Cardiac muscle cell (in vitro differentiated cells and primary cell): ENCODE measurements around the gene GSTM3. TPM values are rescaled to one million over a fixed set of nuclear protein-coding genes. Genes with fewer than 3 reads are reported as not detected.

ENCODE experiments used
- DNase-seq, 2 donors: peaks; one replicate each; pipeline versions ENCODE4 v3.0.0 to v3.0.0-alpha.2; 2010 to 2017; ENCODE audit warnings: low read depth in 1 of 2, low spot score in 1 of 2
- H3K27ac ChIP-seq: fragments of 200-600 bp; sonication (generic); 2 replicates; pipeline ENCODE4 v1.5.1; 2016
- H3K27me3 ChIP-seq: fragments of 200-600 bp; sonication (generic); 2 replicates; pipeline ENCODE4 v1.6.0; 2016; ENCODE audit warnings: control low read depth
- H3K36me3 ChIP-seq: fragments of 200-600 bp; sonication (generic); 2 replicates; pipeline ENCODE4 v1.5.1; 2016; ENCODE audit warnings: control low read depth
- H3K4me1 ChIP-seq: fragments of 200-600 bp; sonication (generic); 2 replicates; pipeline ENCODE4 v1.8.1; 2017; ENCODE audit warnings: low read depth, mild to moderate bottlenecking, mixed run types
- H3K4me3 ChIP-seq: fragments of 200-600 bp; sonication (generic); 2 replicates; pipeline ENCODE4 v1.5.1; 2016; ENCODE audit warnings: mild to moderate bottlenecking
- H3K9me3 ChIP-seq: fragments of 200-600 bp; sonication (generic); 2 replicates; pipeline ENCODE4 v1.5.1; 2017; ENCODE audit warnings: low read depth, mild to moderate bottlenecking, control low read depth
- polyA plus RNA-seq: library from polyadenylated mRNA; unstranded; fragments of >200 nt; fragmentation: Nextera tagmentation; extraction: Ambion mirVana; gene quantifications from 2 replicates; pipeline ENCODE4 v1.2.1, GENCODE V29; 2016
- total RNA-seq: library from RNA; depleted of rRNA; stranded (reverse); fragments of >200 nt; gene quantifications from 2 replicates; pipeline ENCODE4 v1.2.3, GENCODE V29; 2016
- TF ChIP-seq, protein P1 (sequence below): IDR thresholded peaks from 2 replicates; pipeline ENCODE4 v1.5.1; 2012; ENCODE audit warnings: low read depth, mild to moderate bottlenecking, low read length

The GSTM3 gene
- total and polyA plus RNA-seq, 2 experiments from 2014 or later: 65.8 to 139 TPM

DNA sequence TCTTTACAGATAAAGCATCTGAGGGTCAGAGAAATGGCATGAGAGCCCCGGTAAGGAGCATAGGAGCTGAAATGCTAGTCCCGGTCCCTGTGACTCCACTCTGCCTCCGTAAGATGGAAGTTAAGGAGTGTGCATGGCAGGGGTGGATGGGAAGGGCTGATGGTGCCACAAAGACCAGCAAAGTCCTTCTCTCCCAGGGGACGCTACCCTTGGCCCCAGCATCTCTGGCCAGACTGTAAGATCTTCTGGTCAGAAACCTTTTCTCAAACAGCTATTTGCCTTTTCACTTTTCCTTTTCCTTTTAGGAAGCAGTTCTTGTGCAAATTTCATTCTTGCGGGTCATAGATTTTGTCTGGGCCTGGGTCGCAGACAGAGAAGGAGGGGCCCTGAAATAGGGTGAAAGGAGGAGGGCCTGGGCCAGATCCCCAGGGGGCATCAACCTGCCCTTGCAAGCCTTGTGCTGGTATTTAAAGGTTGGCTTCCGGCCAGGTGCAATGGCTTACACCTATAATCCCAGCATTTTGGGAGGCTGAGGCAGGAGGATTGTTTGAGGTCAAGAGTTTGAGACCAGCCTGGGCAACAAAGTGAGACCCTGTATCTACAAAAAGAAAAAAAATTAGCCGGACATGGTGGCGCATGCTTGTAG, 37.3 kb upstream of the GSTM3 start:
- no peaks in the 10 kb centered on the region for H3K9me3 ChIP-seq
- TF ChIP-seq, protein P1, sequence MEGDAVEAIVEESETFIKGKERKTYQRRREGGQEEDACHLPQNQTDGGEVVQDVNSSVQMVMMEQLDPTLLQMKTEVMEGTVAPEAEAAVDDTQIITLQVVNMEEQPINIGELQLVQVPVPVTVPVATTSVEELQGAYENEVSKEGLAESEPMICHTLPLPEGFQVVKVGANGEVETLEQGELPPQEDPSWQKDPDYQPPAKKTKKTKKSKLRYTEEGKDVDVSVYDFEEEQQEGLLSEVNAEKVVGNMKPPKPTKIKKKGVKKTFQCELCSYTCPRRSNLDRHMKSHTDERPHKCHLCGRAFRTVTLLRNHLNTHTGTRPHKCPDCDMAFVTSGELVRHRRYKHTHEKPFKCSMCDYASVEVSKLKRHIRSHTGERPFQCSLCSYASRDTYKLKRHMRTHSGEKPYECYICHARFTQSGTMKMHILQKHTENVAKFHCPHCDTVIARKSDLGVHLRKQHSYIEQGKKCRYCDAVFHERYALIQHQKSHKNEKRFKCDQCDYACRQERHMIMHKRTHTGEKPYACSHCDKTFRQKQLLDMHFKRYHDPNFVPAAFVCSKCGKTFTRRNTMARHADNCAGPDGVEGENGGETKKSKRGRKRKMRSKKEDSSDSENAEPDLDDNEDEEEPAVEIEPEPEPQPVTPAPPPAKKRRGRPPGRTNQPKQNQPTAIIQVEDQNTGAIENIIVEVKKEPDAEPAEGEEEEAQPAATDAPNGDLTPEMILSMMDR: no peak
- DNase-seq: no peak
- H3K36me3 ChIP-seq: no peaks in the 10 kb centered on the region
- H3K4me3 ChIP-seq: no peak overlapping the region
- no peak overlapping the region for H3K27ac ChIP-seq
- H3K27me3 ChIP-seq: no peaks in the 10 kb centered on the region
- H3K4me1 ChIP-seq: peaks cover 13% of the 10 kb centered on the region

DNA sequence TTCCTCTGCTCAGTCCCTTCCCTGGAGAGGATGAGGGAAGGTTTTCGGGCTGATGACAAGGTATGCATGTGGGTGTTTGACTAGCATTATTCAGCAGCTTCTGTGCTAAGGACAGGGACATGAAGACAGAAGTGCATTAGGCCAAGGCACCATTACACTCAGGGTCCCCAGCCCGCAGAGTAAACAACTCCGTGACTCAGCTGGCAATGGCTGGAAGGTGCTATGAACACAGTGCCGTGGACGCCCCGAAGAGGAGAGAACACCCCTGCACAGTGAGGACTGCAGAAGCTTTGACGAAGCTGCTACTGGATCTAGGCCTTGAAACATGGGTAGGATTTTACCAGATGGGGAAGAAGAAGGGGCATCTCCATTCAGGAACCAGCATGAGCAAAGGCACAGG, 36.6 kb upstream of the GSTM3 start:
- Histone ChIP-seq H3K36me3 (no peaks in the 10 kb centered on the region), H3K27ac (no peak overlapping the region), H3K4me3 (no peak overlapping the region), H3K27me3 (no peaks in the 10 kb centered on the region), H3K9me3 (no peaks in the 10 kb centered on the region), H3K4me1 (peaks cover 6% of the 10 kb centered on the region)
- no peak for DNase-seq
- TF ChIP-seq, protein P1: no peak

DNA sequence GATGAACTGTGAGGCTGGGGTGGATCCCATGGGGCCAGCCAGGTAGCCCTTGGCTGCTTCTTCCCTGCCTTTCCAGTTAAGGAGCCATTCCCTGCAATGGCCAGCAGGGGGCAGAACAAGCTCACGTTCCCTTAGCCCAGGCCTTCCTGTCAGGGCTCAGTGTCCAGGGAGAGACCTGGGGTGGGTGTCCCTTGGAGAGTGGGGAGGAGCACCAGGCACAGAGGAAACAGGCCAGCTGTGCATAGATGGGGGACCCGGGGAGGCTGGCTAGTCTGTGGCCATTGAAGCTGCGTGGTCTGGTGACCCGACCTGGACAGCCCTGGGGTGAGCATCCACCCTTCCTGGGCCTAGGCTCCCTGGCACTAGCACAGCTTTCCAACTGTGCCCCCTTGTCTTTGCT, 36.1 kb upstream of the GSTM3 start:
- DNase-seq: peak; percentile 88 to 89
- TF ChIP-seq, protein P1: peak; percentile 93
- H3K4me3 ChIP-seq: no peak overlapping the region
- H3K27ac ChIP-seq: no peak overlapping the region
- no peaks in the 10 kb centered on the region for H3K36me3 ChIP-seq
- H3K4me1 ChIP-seq: peaks cover 3% of the 10 kb centered on the region
- H3K9me3 ChIP-seq: no peaks in the 10 kb centered on the region
- no peaks in the 10 kb centered on the region for H3K27me3 ChIP-seq

DNA sequence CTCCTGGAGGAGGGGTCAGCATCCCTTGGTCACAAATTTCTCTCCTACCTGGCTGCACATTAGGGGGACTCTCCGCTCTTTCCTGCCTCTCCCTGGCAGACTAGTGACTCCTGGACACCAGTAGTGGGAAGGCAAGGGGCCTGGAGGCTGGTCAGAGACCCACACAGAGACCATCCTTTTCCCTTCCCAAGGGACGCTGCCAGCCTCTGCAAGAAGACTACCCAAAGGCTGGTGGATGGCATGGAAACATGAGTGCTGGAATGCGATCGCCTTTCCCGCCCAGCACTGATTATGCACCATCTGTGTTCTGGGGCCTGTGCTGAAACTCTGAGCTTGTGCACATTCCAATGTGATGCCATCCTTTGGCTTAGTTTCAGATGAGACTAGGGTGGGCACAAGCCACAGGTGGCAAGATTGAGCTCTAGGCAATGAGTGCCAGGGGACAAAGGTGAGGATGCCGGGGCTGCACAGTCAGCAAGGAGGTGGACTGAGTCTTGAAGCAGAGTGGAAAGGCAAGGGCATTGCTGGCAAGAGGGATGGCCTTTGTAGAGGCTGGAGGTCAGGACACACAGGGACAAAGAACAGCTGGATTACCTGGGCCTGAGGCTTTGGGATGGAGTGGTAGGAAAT, 35.5 kb upstream of the GSTM3 start:
- Histone ChIP-seq H3K27ac (no peak overlapping the region), H3K36me3 (no peaks in the 10 kb centered on the region)
- DNase-seq: no peak

DNA sequence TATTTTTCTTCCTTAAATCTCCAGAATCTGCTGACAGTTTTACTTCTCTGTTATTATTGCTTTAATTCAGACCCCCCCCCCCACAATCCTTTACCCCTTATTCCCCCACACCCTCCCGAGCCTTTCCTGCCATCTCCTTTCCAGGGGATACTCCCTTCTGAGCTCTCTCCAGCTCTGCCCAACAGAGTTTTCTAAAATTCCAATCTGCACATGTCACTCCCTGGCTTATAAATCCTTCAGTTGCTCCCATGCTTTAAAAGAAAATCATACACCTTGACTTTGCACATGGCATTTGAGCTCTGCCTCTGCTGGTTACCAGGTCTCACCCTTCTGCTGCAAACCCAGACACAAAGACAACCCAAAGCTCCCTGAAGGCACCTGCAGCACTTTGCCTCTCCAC, 34.6 kb upstream of the GSTM3 start:
- no peak for DNase-seq
- Histone ChIP-seq H3K36me3 (no peaks in the 10 kb centered on the region), H3K4me3 (no peak overlapping the region), H3K27ac (no peak overlapping the region), H3K4me1 (peaks cover 3% of the 10 kb centered on the region), H3K27me3 (no peaks in the 10 kb centered on the region), H3K9me3 (no peaks in the 10 kb centered on the region)
- TF ChIP-seq, protein P1: no peak

More for the DNA sequence above, 35.5 kb upstream of the GSTM3 start:
- no peaks in the 10 kb centered on the region for H3K9me3 ChIP-seq
- H3K27me3 ChIP-seq: no peaks in the 10 kb centered on the region
- H3K4me1 ChIP-seq: peaks cover 3% of the 10 kb centered on the region
- H3K4me3 ChIP-seq: no peak overlapping the region
- TF ChIP-seq, protein P1: no peak
